Measurements from ENCODE around the gene FGF10. TPM values are rescaled to one million over a fixed set of nuclear protein-coding genes. Genes with fewer than 3 reads are reported as not detected.

Gene FGF10
- total RNA-seq, 1 donor from 2014 or later: 4.5 TPM

DNA sequence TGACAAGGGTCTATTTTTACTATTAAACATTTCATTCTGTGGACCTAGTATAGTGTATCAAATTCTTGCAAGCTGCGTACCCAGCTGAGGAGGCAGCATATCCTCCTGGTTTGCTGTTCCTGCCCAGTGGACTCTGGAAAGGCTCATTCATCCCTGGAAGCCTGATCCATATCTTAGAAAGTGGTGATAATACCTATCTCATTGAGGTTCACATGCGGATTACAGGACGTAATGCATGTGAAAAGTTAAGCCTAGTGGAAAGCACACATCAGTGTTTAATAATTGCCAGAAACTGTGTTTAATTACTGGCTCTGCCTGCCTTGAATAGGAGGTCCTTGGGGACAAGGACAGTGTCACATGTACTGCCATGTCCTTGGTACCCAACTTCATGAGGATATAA is 132.0 kb downstream of the FGF10 start:
- Mint-ChIP-seq H3K27me3 (ENCODE audit: low read depth) (no peaks in the 10 kb centered on the region), H3K36me3 (ENCODE audit: low read depth) (no peaks in the 10 kb centered on the region), H3K27ac (ENCODE audit: unreplicated experiment) (no peak overlapping the region), H3K4me3 (no peak overlapping the region), H3K4me1 (peaks cover 9% of the 10 kb centered on the region), H3K9me3 (peaks cover 3% of the 10 kb centered on the region)
- DNase-seq (ENCODE audit: low read depth, low spot score): no peak
- TF ChIP-seq, protein P1, sequence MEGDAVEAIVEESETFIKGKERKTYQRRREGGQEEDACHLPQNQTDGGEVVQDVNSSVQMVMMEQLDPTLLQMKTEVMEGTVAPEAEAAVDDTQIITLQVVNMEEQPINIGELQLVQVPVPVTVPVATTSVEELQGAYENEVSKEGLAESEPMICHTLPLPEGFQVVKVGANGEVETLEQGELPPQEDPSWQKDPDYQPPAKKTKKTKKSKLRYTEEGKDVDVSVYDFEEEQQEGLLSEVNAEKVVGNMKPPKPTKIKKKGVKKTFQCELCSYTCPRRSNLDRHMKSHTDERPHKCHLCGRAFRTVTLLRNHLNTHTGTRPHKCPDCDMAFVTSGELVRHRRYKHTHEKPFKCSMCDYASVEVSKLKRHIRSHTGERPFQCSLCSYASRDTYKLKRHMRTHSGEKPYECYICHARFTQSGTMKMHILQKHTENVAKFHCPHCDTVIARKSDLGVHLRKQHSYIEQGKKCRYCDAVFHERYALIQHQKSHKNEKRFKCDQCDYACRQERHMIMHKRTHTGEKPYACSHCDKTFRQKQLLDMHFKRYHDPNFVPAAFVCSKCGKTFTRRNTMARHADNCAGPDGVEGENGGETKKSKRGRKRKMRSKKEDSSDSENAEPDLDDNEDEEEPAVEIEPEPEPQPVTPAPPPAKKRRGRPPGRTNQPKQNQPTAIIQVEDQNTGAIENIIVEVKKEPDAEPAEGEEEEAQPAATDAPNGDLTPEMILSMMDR (conservative IDR thresholded peaks at IDR 0.05): no peak

Data from neural crest cell (in vitro differentiated cells).